ENCODE data around the gene KIR3DL3. TPM values are rescaled to one million over a fixed set of nuclear protein-coding genes. Genes with fewer than 3 reads are reported as not detected.

The KIR3DL3 gene
- polyA plus RNA-seq, 1 donor (not counting 4 experiments of a cell fraction or from before 2014, with no cell fraction given): not detected

DNA sequence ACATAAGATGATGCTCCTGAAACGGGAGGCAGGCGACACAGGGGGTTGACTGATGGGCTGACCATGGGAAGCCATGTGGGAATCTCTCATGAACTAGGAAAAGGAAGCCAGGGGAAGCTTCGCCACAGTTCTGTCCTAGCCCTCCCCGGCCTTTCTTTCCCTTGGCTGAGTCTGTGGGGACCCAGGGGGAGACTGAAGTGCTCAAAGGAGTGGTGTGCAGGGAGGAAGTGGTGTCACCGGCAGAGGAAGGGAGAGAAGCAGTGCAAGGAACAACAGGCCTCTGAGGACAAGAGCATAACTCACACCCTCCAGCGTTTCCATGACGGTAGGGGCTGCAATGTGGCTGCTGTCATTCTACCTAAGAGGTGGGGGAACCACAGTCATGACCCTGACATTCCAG is 1.1 kb downstream of the KIR3DL3 start:
- no peak overlapping the region for H3K27ac ChIP-seq (ENCODE audit: control insufficient read depth, insufficient read depth, low read length)
- H3K9me3 ChIP-seq (ENCODE audit: control insufficient read depth, low read depth, low read length): peaks cover 4% of the 10 kb centered on the region
- H2AFZ ChIP-seq (ENCODE audit: control insufficient read depth, low read length): no peak overlapping the region
- H3K36me3 ChIP-seq (ENCODE audit: control insufficient read depth in 2 of 2, extremely low read depth in 1 of 2, insufficient read depth in 2 of 2, low read length in 2 of 2): no peaks in the 10 kb centered on the region
- H3K9ac ChIP-seq (ENCODE audit: control insufficient read depth, extremely low read depth, insufficient read depth, low read length): no peak overlapping the region
- H3K4me3 ChIP-seq (ENCODE audit: control insufficient read depth in 2 of 3, extremely low read depth in 1 of 3, insufficient read depth in 2 of 3, low read depth in 1 of 3, low read length in 3 of 3): no peak overlapping the region
- no peaks in the 10 kb centered on the region for H3K9me1 ChIP-seq (ENCODE audit: control insufficient read depth, extremely low read depth, insufficient read depth, low read length)
- H3K27me3 ChIP-seq (ENCODE audit: control insufficient read depth, extremely low read depth, insufficient read depth, low read length): no peaks in the 10 kb centered on the region
- dilution Hi-C loops (cut with MboI; ENCODE audit: extremely low pct_ligation_motif_present, low sequenced_read_pairs): no loop called here
- TF ChIP-seq, protein P1, sequence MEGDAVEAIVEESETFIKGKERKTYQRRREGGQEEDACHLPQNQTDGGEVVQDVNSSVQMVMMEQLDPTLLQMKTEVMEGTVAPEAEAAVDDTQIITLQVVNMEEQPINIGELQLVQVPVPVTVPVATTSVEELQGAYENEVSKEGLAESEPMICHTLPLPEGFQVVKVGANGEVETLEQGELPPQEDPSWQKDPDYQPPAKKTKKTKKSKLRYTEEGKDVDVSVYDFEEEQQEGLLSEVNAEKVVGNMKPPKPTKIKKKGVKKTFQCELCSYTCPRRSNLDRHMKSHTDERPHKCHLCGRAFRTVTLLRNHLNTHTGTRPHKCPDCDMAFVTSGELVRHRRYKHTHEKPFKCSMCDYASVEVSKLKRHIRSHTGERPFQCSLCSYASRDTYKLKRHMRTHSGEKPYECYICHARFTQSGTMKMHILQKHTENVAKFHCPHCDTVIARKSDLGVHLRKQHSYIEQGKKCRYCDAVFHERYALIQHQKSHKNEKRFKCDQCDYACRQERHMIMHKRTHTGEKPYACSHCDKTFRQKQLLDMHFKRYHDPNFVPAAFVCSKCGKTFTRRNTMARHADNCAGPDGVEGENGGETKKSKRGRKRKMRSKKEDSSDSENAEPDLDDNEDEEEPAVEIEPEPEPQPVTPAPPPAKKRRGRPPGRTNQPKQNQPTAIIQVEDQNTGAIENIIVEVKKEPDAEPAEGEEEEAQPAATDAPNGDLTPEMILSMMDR (optimal IDR thresholded peaks at IDR 0.05 in 1 of 3, IDR thresholded peaks at IDR 0.05 in 1 of 3, conservative IDR thresholded peaks at IDR 0.05 in 1 of 3; ENCODE audit: extremely low read depth in 1 of 3, insufficient read depth in 2 of 3, low read length in 3 of 3): no peak
- TF ChIP-seq EZH2 (IDR thresholded peaks at IDR 0.05; ENCODE audit: low read length): no peak
- FAIRE-seq (no peak), DNase-seq (ENCODE audit: low read depth, low spot score) (no peak)
- no peaks in the 10 kb centered on the region for H3K79me2 ChIP-seq (ENCODE audit: control insufficient read depth, insufficient read depth, low read length)
- H3K4me2 ChIP-seq (ENCODE audit: control insufficient read depth, extremely low read depth, insufficient read depth, low read depth, low read length): no peak overlapping the region
- no peaks in the 10 kb centered on the region for H4K20me1 ChIP-seq (ENCODE audit: control insufficient read depth, extremely low read depth, insufficient read depth, low read length)
- no peaks in the 10 kb centered on the region for H3K4me1 ChIP-seq (ENCODE audit: control insufficient read depth, extremely low read depth, insufficient read depth, low read length)

DNA sequence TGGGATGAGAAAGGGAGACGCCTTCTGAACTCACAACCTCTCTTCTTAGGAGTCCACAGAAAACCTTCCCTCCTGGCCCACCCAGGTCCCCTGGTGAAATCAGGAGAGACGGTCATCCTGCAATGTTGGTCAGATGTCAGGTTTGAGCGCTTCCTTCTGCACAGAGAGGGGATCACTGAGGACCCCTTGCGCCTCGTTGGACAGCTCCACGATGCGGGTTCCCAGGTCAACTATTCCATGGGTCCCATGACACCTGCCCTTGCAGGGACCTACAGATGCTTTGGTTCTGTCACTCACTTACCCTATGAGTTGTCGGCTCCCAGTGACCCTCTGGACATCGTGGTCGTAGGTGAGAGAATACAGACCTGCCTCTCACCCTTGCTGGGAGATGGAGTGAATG is 3.3 kb downstream of the KIR3DL3 start:
- DNase-seq (ENCODE audit: low read depth, low spot score): no peak
- no peak for FAIRE-seq
- Histone ChIP-seq H3K9me1 (ENCODE audit: control insufficient read depth, extremely low read depth, insufficient read depth, low read length) (no peaks in the 10 kb centered on the region), H3K36me3 (ENCODE audit: control insufficient read depth in 2 of 2, extremely low read depth in 1 of 2, insufficient read depth in 2 of 2, low read length in 2 of 2) (no peaks in the 10 kb centered on the region), H3K27ac (ENCODE audit: control insufficient read depth, insufficient read depth, low read length) (no peak overlapping the region), H3K4me2 (ENCODE audit: control insufficient read depth, extremely low read depth, insufficient read depth, low read depth, low read length) (no peak overlapping the region), H3K4me3 (ENCODE audit: control insufficient read depth in 2 of 3, extremely low read depth in 1 of 3, insufficient read depth in 2 of 3, low read depth in 1 of 3, low read length in 3 of 3) (no peak overlapping the region), H2AFZ (ENCODE audit: control insufficient read depth, low read length) (no peak overlapping the region), H3K9me3 (ENCODE audit: control insufficient read depth, low read depth, low read length) (peaks cover 7% of the 10 kb centered on the region), H3K27me3 (ENCODE audit: control insufficient read depth, extremely low read depth, insufficient read depth, low read length) (no peaks in the 10 kb centered on the region), H3K4me1 (ENCODE audit: control insufficient read depth, extremely low read depth, insufficient read depth, low read length) (no peaks in the 10 kb centered on the region), H4K20me1 (ENCODE audit: control insufficient read depth, extremely low read depth, insufficient read depth, low read length) (no peaks in the 10 kb centered on the region), H3K79me2 (ENCODE audit: control insufficient read depth, insufficient read depth, low read length) (no peaks in the 10 kb centered on the region), H3K9ac (ENCODE audit: control insufficient read depth, extremely low read depth, insufficient read depth, low read length) (no peak overlapping the region)
- dilution Hi-C loops (cut with MboI; ENCODE audit: extremely low pct_ligation_motif_present, low sequenced_read_pairs): no loop called here
- TF ChIP-seq, protein P1 (optimal IDR thresholded peaks at IDR 0.05 in 1 of 3, IDR thresholded peaks at IDR 0.05 in 1 of 3, conservative IDR thresholded peaks at IDR 0.05 in 1 of 3; ENCODE audit: extremely low read depth in 1 of 3, insufficient read depth in 2 of 3, low read length in 3 of 3): no peak
- TF ChIP-seq EZH2 (IDR thresholded peaks at IDR 0.05; ENCODE audit: low read length): no peak
